Ishikawa (cell line): Measurements from ENCODE around the gene KATNB1.

Source experiments
- CEBPB ChIP-seq: IDR thresholded peaks from 2 replicates; pipeline ENCODE4 v1.6.1; 2012
- EP300 ChIP-seq: IDR thresholded peaks from 2 replicates; pipeline ENCODE4 v1.6.1; 2012; ENCODE audit warnings: borderline replicate concordance
- RAD21 ChIP-seq: IDR thresholded peaks from 2 replicates; pipeline ENCODE4 v1.6.1; 2012; ENCODE audit warnings: low read depth

GRCh38 chr16:57725151-57725550 lies 10.4 kb upstream of the KATNB1 start:
- no peak for TF ChIP-seq RAD21
- no peak for TF ChIP-seq CEBPB
- no peak for TF ChIP-seq EP300
